IMR-90 (cell line): Measurements from ENCODE around the gene BASP1. TPM values are rescaled to one million over a fixed set of nuclear protein-coding genes. Genes with fewer than 3 reads are reported as not detected.

Experiments used
- ATAC-seq: fragments of 200-7000 bp; cut with Tn5 transposase; 2 replicates; pipeline ENCODE4 v1.9.1; 2020; ENCODE audit warnings: low read depth, mild to moderate bottlenecking, moderate library complexity
- BruUV-seq: library from RNA; stranded (reverse); fragments of 400-500 nt; replicated peaks from 2 replicates; lab custom pipeline; 2021; lab: Mats Ljungman, UMichigan
- CTCF ChIA-PET: fragments of 300-600 bp; formaldehyde crosslinking; extraction: SDS; loops from one replicate; lab custom pipeline; 2021; ENCODE audit warnings: antibody characterized with exemption; lab: Yijun Ruan, JAX
- POLR2A ChIA-PET: fragments of 300-600 bp; sonication (Branson Sonifier 250); formaldehyde crosslinking; loops from one replicate; lab custom pipeline; 2022; ENCODE audit warnings: antibody characterized with exemption; ENCODE audit not compliant: unreplicated experiment; lab: Charles Lee
- DNase-seq: peaks from one replicate; pipeline ENCODE4 v3.0.0; 2013
- H2AFZ ChIP-seq: replicated peaks from 2 replicates; pipeline ENCODE3; 2013; ENCODE audit warnings: low read length, mild to moderate bottlenecking; ENCODE audit not compliant: poor library complexity
- H2AK5ac ChIP-seq: 2 replicates; pipeline ENCODE4 v1.6.1; 2013; ENCODE audit warnings: low read depth, low read length, inconsistent platforms
- H2AK9ac ChIP-seq: replicated peaks from 2 replicates; pipeline ENCODE3; 2013; ENCODE audit warnings: mild to moderate bottlenecking, low read depth, low read length, moderate library complexity; ENCODE audit not compliant: poor library complexity
- H2BK120ac ChIP-seq: 2 replicates; pipeline ENCODE4 v1.6.1; 2013; ENCODE audit warnings: low read depth, low read length, inconsistent platforms
- H2BK15ac ChIP-seq: 3 replicates; pipeline ENCODE4 v1.6.1; 2013; ENCODE audit warnings: low read depth, low read length, inconsistent platforms
- H2BK20ac ChIP-seq: 2 replicates; pipeline ENCODE4 v1.6.1; 2013; ENCODE audit warnings: low read depth, mild to moderate bottlenecking, inconsistent platforms, low read length, moderate library complexity
- H2BK5ac ChIP-seq: 2 replicates; pipeline ENCODE4 v1.6.1; 2013; ENCODE audit warnings: mild to moderate bottlenecking, low read depth, low read length, inconsistent platforms; ENCODE audit not compliant: poor library complexity, severe bottlenecking
- H3K14ac ChIP-seq: replicated peaks from 2 replicates; pipeline ENCODE4 v1.6.1; 2013; ENCODE audit warnings: low read depth, low read length, inconsistent platforms
- H3K18ac ChIP-seq: 2 replicates; pipeline ENCODE4 v1.6.1; 2013; ENCODE audit warnings: low read depth, low read length, control low read depth
- H3K23ac ChIP-seq: 2 replicates; pipeline ENCODE4 v1.6.1; 2013; ENCODE audit warnings: low read depth, low read length, inconsistent platforms
- H3K27ac ChIP-seq: 2 replicates; pipeline ENCODE4 v1.5.1; 2013; ENCODE audit warnings: mild to moderate bottlenecking, control low read depth, low read length; ENCODE audit not compliant: insufficient read depth
- H3K27me3 ChIP-seq: 2 replicates; pipeline ENCODE4 v1.6.1; 2013; ENCODE audit warnings: low read length; ENCODE audit not compliant: control insufficient read depth, insufficient read depth
- H3K36me3 ChIP-seq: 2 replicates; pipeline ENCODE4 v1.6.1; 2013; ENCODE audit warnings: low read length, mixed read lengths; ENCODE audit not compliant: control insufficient read depth, insufficient read depth
- H3K4ac ChIP-seq: 2 replicates; pipeline ENCODE4 v1.6.1; 2013; ENCODE audit warnings: low read depth, low read length, inconsistent platforms
- H3K4me1 ChIP-seq: 2 replicates; pipeline ENCODE4 v1.6.1; 2013; ENCODE audit warnings: low read length, mixed read lengths; ENCODE audit not compliant: control insufficient read depth, insufficient read depth
- H3K4me2 ChIP-seq: 2 replicates; pipeline ENCODE4 v1.6.1; 2013; ENCODE audit warnings: low read depth, mild to moderate bottlenecking, control low read depth, low read length, moderate library complexity
- H3K4me3 ChIP-seq: 2 replicates; pipeline ENCODE4 v1.5.1; 2013; ENCODE audit warnings: low read depth, mild to moderate bottlenecking, control low read depth, low read length, moderate library complexity; ENCODE audit not compliant: insufficient read depth
- H3K56ac ChIP-seq: 2 replicates; pipeline ENCODE4 v1.6.1; 2013; ENCODE audit warnings: low read length, inconsistent platforms; ENCODE audit not compliant: insufficient read depth; ENCODE audit errors: extremely low read depth
- H3K79me1 ChIP-seq, 2 experiments: 2 replicates each; pipeline ENCODE4 v1.6.1; 2013; ENCODE audit warnings: low read length in 2 of 2, inconsistent platforms in 1 of 2, low read depth in 1 of 2
- H3K9ac ChIP-seq: 2 replicates; pipeline ENCODE4 v1.6.1; 2013; ENCODE audit warnings: low read depth, low read length, control low read depth
- H3K9me1 ChIP-seq: 2 replicates; pipeline ENCODE4 v1.6.1; 2013; ENCODE audit warnings: low read length, inconsistent platforms; ENCODE audit not compliant: insufficient read depth
- H3K9me3 ChIP-seq: 2 replicates; pipeline ENCODE4 v1.6.1; 2013; ENCODE audit warnings: low read length; ENCODE audit not compliant: control insufficient read depth, insufficient read depth
- H4K20me1 ChIP-seq: 2 replicates; pipeline ENCODE4 v1.6.1; 2013; ENCODE audit warnings: low read length, inconsistent platforms; ENCODE audit not compliant: insufficient read depth
- H4K5ac ChIP-seq: 2 replicates; pipeline ENCODE4 v1.6.1; 2013; ENCODE audit warnings: mild to moderate bottlenecking, low read depth, low read length, control low read depth
- H4K8ac ChIP-seq, 2 experiments: 2 replicates each; pipeline ENCODE4 v1.6.1; 2013; ENCODE audit warnings: low read depth in 2 of 2, low read length in 2 of 2, control low read depth in 1 of 2, inconsistent platforms in 1 of 2
- H4K91ac ChIP-seq: 2 replicates; pipeline ENCODE4 v1.6.1; 2013; ENCODE audit warnings: low read depth, low read length, inconsistent platforms; ENCODE audit not compliant: insufficient read depth
- BHLHE40 ChIP-seq: fragments of 150-350 bp; IDR thresholded peaks from 2 replicates; pipeline ENCODE4 v1.6.1; 2016; ENCODE audit warnings: mild to moderate bottlenecking, low read depth, low read length
- CEBPB ChIP-seq: IDR thresholded peaks from 2 replicates; pipeline ENCODE4 v1.6.1; 2012; ENCODE audit warnings: low read depth, low read length, improper control_type of control experiment
- CHD1 ChIP-seq: IDR thresholded peaks from 2 replicates; pipeline ENCODE4 v1.6.1; 2012; ENCODE audit warnings: low read depth, low read length, improper control_type of control experiment
- FOS ChIP-seq: fragments of 150-350 bp; IDR thresholded peaks from 2 replicates; pipeline ENCODE4 v1.6.1; 2016; ENCODE audit warnings: low read depth, low read length
- MAFK ChIP-seq: IDR thresholded peaks from 2 replicates; pipeline ENCODE4 v1.6.1; 2012; ENCODE audit warnings: low read depth, low read length, improper control_type of control experiment
- MAZ ChIP-seq: IDR thresholded peaks from 2 replicates; pipeline ENCODE4 v1.6.1; 2012; ENCODE audit warnings: low read depth, mild to moderate bottlenecking, low read length, improper control_type of control experiment, moderate library complexity, borderline replicate concordance
- MXI1 ChIP-seq: IDR thresholded peaks from 2 replicates; pipeline ENCODE4 v1.6.1; 2012; ENCODE audit warnings: low read depth, mild to moderate bottlenecking, low read length, moderate library complexity, borderline replicate concordance
- NFE2L2 ChIP-seq: fragments of 150-350 bp; IDR thresholded peaks from 2 replicates; pipeline ENCODE4 v1.6.1; 2016; ENCODE audit warnings: low read depth, mild to moderate bottlenecking, low read length
- POLR2A ChIP-seq: IDR thresholded peaks from 2 replicates; pipeline ENCODE4 v1.6.1; 2012; ENCODE audit warnings: mild to moderate bottlenecking, low read depth, low read length
- RAD21 ChIP-seq: IDR thresholded peaks from 2 replicates; pipeline ENCODE4 v1.6.1; 2012; ENCODE audit warnings: low read length, improper control_type of control experiment
- RCOR1 ChIP-seq: IDR thresholded peaks from 2 replicates; pipeline ENCODE4 v1.6.1; 2012; ENCODE audit warnings: mild to moderate bottlenecking, low read length, improper control_type of control experiment; ENCODE audit not compliant: insufficient replicate concordance
- RFX5 ChIP-seq: IDR thresholded peaks from 2 replicates; pipeline ENCODE4 v1.8.0; 2012; ENCODE audit warnings: low read depth, mild to moderate bottlenecking, low read length, moderate library complexity
- SMC3 ChIP-seq: fragments of 150-350 bp; IDR thresholded peaks from 2 replicates; pipeline ENCODE4 v1.6.1; 2016; ENCODE audit warnings: low read depth, mild to moderate bottlenecking, antibody characterized with exemption, low read length, moderate library complexity
- WGBS, 2 experiments: methylation state at CpG; one replicate each; pipeline versions ENCODE4 v1.1.5 to v1.1.7; 2013; ENCODE audit warnings: missing lambda C conversion rate in 2 of 2; ENCODE audit not compliant: insufficient read length in 1 of 2; ENCODE audit errors: extremely low coverage in 2 of 2; 5-methylcytosine and 5-hydroxymethylcytosine counted together
- dilution Hi-C: fragments of 300-500 bp; cut with HindIII; formaldehyde crosslinking; loops from one replicate; pipeline ENCODE4 v1.14.3; 2018; ENCODE audit warnings: low sequenced_read_pairs; ENCODE audit not compliant: unreplicated experiment
- in situ Hi-C: fragments of 300-500 bp; cut with MboI; formaldehyde crosslinking; loops from 3 replicates; pipeline ENCODE4 v1.14.3; 2019; ENCODE audit warnings: low sequenced_read_pairs, inconsistent platforms, mixed read lengths
- intact Hi-C: fragments of 100-400 bp; cut with micrococcal nuclease; formaldehyde crosslinking; loops from 2 replicates; pipeline ENCODE4 v1.10.0; 2022
- polyA plus RNA-seq, 3 experiments: library from polyadenylated mRNA; depleted of rRNA; stranded (reverse); fragments of >200 nt; gene quantifications; 2 replicates each; pipeline ENCODE4 v1.2.3, GENCODE V29; 2012; ENCODE audit warnings: low replicate concordance in 1 of 3
- total RNA-seq: library from RNA; depleted of rRNA; stranded (reverse); fragments of >200 nt; gene quantifications from 2 replicates; pipeline ENCODE4 v1.2.3, GENCODE V29; 2012
- TF ChIP-seq, protein P1 (sequence below): conservative IDR thresholded peaks from 2 replicates; pipeline ENCODE4 v1.5.1; 2012; ENCODE audit warnings: mild to moderate bottlenecking, low read depth, low read length, improper control_type of control experiment
- TF ChIP-seq, protein P2 (sequence below): fragments of 150-350 bp; IDR thresholded peaks from 2 replicates; pipeline ENCODE4 v1.6.1; 2017; ENCODE audit warnings: mild to moderate bottlenecking, antibody characterized with exemption, low read length, low read depth
- TF ChIP-seq, protein P3 (sequence below): fragments of 150-350 bp; IDR thresholded peaks from 2 replicates; pipeline ENCODE4 v1.6.1; 2016; ENCODE audit warnings: low read depth, mild to moderate bottlenecking, low read length, moderate library complexity, borderline replicate concordance

BASP1 gene
- total and polyA plus RNA-seq, 2 of the 4 experiments (the other 2 are of a cell fraction): 39.6 to 103 TPM

DNA sequence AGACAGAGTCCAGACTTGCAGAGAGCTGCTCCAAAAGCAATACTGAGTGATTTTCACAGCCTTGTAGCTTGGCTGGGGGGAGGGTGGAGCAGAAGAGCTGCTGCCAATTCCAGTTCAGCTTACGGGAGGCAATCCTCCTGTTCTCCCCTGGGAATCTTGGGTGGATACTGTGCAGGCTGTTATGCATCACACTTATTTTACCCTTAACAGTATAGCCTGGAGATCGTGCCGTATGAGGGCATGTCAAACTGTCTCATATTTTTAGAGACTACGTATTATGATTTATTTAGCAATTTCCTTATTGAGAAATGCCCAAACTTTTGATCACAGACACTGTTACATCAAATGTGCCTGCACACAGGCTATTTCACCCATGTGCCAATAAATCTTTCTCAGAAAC is 85.2 kb downstream of the BASP1 start:
- no peak overlapping the region for H4K8ac ChIP-seq
- H3K79me1 ChIP-seq: no peaks in the 10 kb centered on the region
- no peak overlapping the region for H4K5ac ChIP-seq
- H3K4me1 ChIP-seq: peaks cover 9% of the 10 kb centered on the region
- BruUV-seq: no TSS peak
- no peak overlapping the region for H2BK20ac ChIP-seq
- peaks cover 9% of the 10 kb centered on the region; the same call in 1 of the 2 replicates for H3K9me1 ChIP-seq
- H3K14ac ChIP-seq: no peak overlapping the region
- no peaks in the 10 kb centered on the region for H3K9me3 ChIP-seq
- H2BK5ac ChIP-seq: no peak overlapping the region
- H3K27me3 ChIP-seq: no peaks in the 10 kb centered on the region
- dilution Hi-C loops (no loop called here), intact Hi-C loops (no loop called here), in situ Hi-C loops (no loop called here)
- H2AK5ac ChIP-seq: no peak overlapping the region
- H3K18ac ChIP-seq: no peak overlapping the region
- H3K4ac ChIP-seq: no peak overlapping the region
- H3K56ac ChIP-seq: no peak overlapping the region
- H3K4me3 ChIP-seq: no peak overlapping the region
- ChIA-PET POLR2A (no interaction called here), CTCF (interaction anchor here (0.5 kb wide), 1 partner anchor 458 kb away, joined by 8 read pairs; no protein-coding TSS in a partner anchor)
- WGBS, 2 experiments: no CpG with 5 or more reads among the region's 4 CpGs
- DNase-seq (no peak), ATAC-seq (no peak)
- H3K36me3 ChIP-seq: no peaks in the 10 kb centered on the region
- no peaks in the 10 kb centered on the region for H4K20me1 ChIP-seq
- H2BK120ac ChIP-seq: no peak overlapping the region
- H4K91ac ChIP-seq: no peak overlapping the region
- no peak overlapping the region for H2AFZ ChIP-seq
- no peak overlapping the region for H3K9ac ChIP-seq
- no peak overlapping the region for H2AK9ac ChIP-seq
- no peak for TF ChIP-seq RFX5
- no peak for TF ChIP-seq MAFK
- TF ChIP-seq, protein P1, sequence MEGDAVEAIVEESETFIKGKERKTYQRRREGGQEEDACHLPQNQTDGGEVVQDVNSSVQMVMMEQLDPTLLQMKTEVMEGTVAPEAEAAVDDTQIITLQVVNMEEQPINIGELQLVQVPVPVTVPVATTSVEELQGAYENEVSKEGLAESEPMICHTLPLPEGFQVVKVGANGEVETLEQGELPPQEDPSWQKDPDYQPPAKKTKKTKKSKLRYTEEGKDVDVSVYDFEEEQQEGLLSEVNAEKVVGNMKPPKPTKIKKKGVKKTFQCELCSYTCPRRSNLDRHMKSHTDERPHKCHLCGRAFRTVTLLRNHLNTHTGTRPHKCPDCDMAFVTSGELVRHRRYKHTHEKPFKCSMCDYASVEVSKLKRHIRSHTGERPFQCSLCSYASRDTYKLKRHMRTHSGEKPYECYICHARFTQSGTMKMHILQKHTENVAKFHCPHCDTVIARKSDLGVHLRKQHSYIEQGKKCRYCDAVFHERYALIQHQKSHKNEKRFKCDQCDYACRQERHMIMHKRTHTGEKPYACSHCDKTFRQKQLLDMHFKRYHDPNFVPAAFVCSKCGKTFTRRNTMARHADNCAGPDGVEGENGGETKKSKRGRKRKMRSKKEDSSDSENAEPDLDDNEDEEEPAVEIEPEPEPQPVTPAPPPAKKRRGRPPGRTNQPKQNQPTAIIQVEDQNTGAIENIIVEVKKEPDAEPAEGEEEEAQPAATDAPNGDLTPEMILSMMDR: no peak
- TF ChIP-seq BHLHE40: no peak
- TF ChIP-seq, protein P2, sequence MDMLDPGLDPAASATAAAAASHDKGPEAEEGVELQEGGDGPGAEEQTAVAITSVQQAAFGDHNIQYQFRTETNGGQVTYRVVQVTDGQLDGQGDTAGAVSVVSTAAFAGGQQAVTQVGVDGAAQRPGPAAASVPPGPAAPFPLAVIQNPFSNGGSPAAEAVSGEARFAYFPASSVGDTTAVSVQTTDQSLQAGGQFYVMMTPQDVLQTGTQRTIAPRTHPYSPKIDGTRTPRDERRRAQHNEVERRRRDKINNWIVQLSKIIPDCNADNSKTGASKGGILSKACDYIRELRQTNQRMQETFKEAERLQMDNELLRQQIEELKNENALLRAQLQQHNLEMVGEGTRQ: no peak
- no peak for TF ChIP-seq CHD1
- no peak for TF ChIP-seq CEBPB
- TF ChIP-seq RCOR1: no peak
- TF ChIP-seq MAZ: no peak
- TF ChIP-seq RAD21: no peak
- TF ChIP-seq MXI1: no peak
- no peak for TF ChIP-seq SMC3
- no peak for TF ChIP-seq FOS
- no peak for TF ChIP-seq POLR2A
- TF ChIP-seq NFE2L2: no peak
- TF ChIP-seq, protein P3, sequence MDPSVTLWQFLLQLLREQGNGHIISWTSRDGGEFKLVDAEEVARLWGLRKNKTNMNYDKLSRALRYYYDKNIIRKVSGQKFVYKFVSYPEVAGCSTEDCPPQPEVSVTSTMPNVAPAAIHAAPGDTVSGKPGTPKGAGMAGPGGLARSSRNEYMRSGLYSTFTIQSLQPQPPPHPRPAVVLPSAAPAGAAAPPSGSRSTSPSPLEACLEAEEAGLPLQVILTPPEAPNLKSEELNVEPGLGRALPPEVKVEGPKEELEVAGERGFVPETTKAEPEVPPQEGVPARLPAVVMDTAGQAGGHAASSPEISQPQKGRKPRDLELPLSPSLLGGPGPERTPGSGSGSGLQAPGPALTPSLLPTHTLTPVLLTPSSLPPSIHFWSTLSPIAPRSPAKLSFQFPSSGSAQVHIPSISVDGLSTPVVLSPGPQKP: no peak
- H3K27ac ChIP-seq: no peak overlapping the region
- H3K23ac ChIP-seq: no peak overlapping the region
- H3K4me2 ChIP-seq: no peak overlapping the region
- H2BK15ac ChIP-seq: no peak overlapping the region
